Neuronal stem cell (in vitro differentiated cells): ENCODE results near the gene CTNNB1. TPM values are rescaled to one million over a fixed set of nuclear protein-coding genes. Genes with fewer than 3 reads are reported as not detected.

ENCODE experiments used
- DNase-seq: peaks from one replicate; pipeline ENCODE4 v3.0.0-alpha.2; 2013; ENCODE audit warnings: low spot score
- H2AFZ ChIP-seq: one replicate; pipeline ENCODE4 v1.6.1; 2013; ENCODE audit warnings: mild to moderate bottlenecking, low read length, inconsistent platforms
- H2AK5ac ChIP-seq: 2 replicates; pipeline ENCODE4 v1.6.1; 2013; ENCODE audit warnings: low read depth, mild to moderate bottlenecking, inconsistent platforms, low read length, moderate library complexity, mixed read lengths
- H2BK120ac ChIP-seq: 2 replicates; pipeline ENCODE4 v1.6.1; 2013; ENCODE audit warnings: low read depth, mild to moderate bottlenecking, inconsistent platforms, low read length, moderate library complexity, mixed read lengths
- H2BK12ac ChIP-seq: one replicate; pipeline ENCODE4 v1.6.1; 2013; ENCODE audit warnings: low read length, inconsistent platforms
- H2BK15ac ChIP-seq: 2 replicates; pipeline ENCODE4 v1.6.1; 2013; ENCODE audit warnings: mild to moderate bottlenecking, low read length, inconsistent platforms, mixed read lengths
- H2BK5ac ChIP-seq: one replicate; pipeline ENCODE4 v1.6.1; 2013; ENCODE audit warnings: inconsistent platforms, mild to moderate bottlenecking, low read length, moderate library complexity
- H3K14ac ChIP-seq: one replicate; pipeline ENCODE4 v1.6.1; 2013; ENCODE audit warnings: low read length, inconsistent platforms
- H3K18ac ChIP-seq: 2 replicates; pipeline ENCODE4 v1.6.1; 2013; ENCODE audit warnings: low read length, inconsistent platforms
- H3K23ac ChIP-seq: 2 replicates; pipeline ENCODE4 v1.6.1; 2013; ENCODE audit warnings: low read depth, mild to moderate bottlenecking, mixed read lengths, low read length, inconsistent platforms; ENCODE audit not compliant: poor library complexity
- H3K27ac ChIP-seq: replicated peaks from 3 replicates; pipeline ENCODE4 v1.5.1; 2013; ENCODE audit warnings: low read length, inconsistent platforms
- H3K27me3 ChIP-seq, 3 experiments: 2 replicates each; pipeline ENCODE4 v1.6.1; 2013; ENCODE audit warnings: low read length in 3 of 3, mild to moderate bottlenecking in 2 of 3, inconsistent platforms in 1 of 3, low read depth in 1 of 3, mixed read lengths in 1 of 3, moderate library complexity in 1 of 3; ENCODE audit not compliant: control insufficient read depth in 3 of 3, insufficient read depth in 3 of 3
- H3K36me3 ChIP-seq, 2 donors: replicated peaks in 1 of 2; 2 replicates each; pipeline ENCODE4 v1.6.1; 2013; ENCODE audit warnings: low read length in 2 of 2; ENCODE audit not compliant: control insufficient read depth in 2 of 2, insufficient read depth in 2 of 2
- H3K4ac ChIP-seq: 2 replicates; pipeline ENCODE4 v1.6.1; 2013; ENCODE audit warnings: inconsistent platforms, mild to moderate bottlenecking, low read length, moderate library complexity
- H3K4me1 ChIP-seq, 2 donors: 1 replicate in 1 of 2; 2 replicates in 1 of 2; pipeline ENCODE4 v1.6.1; 2013; ENCODE audit warnings: low read length in 2 of 2, low read depth in 1 of 2; ENCODE audit not compliant: control insufficient read depth in 2 of 2, insufficient read depth in 1 of 2
- H3K4me2 ChIP-seq: one replicate; pipeline ENCODE4 v1.6.1; 2013; ENCODE audit warnings: mild to moderate bottlenecking, low read length, inconsistent platforms; ENCODE audit not compliant: insufficient read depth, poor library complexity, severe bottlenecking
- H3K4me3 ChIP-seq, 2 donors: 2 replicates each; pipeline ENCODE4 v1.5.1; 2013; ENCODE audit warnings: low read length in 2 of 2, mild to moderate bottlenecking in 2 of 2, inconsistent platforms in 1 of 2, moderate library complexity in 1 of 2
- H3K79me1 ChIP-seq: one replicate; pipeline ENCODE4 v1.6.1; 2013; ENCODE audit warnings: low read depth, mild to moderate bottlenecking, inconsistent platforms, low read length, moderate library complexity
- H3K9ac ChIP-seq: one replicate; pipeline ENCODE4 v1.6.1; 2013; ENCODE audit warnings: mild to moderate bottlenecking, low read depth, low read length, inconsistent platforms; ENCODE audit not compliant: poor library complexity
- H3K9me3 ChIP-seq, 2 donors: replicated peaks in 1 of 2; 2 replicates each; pipeline versions ENCODE3 to v1.6.1; 2013; ENCODE audit warnings: low read length in 2 of 2, mild to moderate bottlenecking in 2 of 2, inconsistent platforms in 1 of 2, low read depth in 1 of 2, mixed read lengths in 1 of 2, moderate library complexity in 1 of 2; ENCODE audit not compliant: control insufficient read depth in 2 of 2, insufficient read depth in 1 of 2
- H4K8ac ChIP-seq: one replicate; pipeline ENCODE4 v1.6.1; 2013; ENCODE audit warnings: low read depth, mild to moderate bottlenecking, inconsistent platforms, low read length, moderate library complexity
- H4K91ac ChIP-seq: one replicate; pipeline ENCODE4 v1.6.1; 2013; ENCODE audit warnings: low read length, low read depth, mild to moderate bottlenecking, inconsistent platforms; ENCODE audit not compliant: poor library complexity
- WGBS, 2 donors: extraction: QIAGEN DNeasy Blood & Tissue Kit; methylation state at CpG; one replicate each; pipeline ENCODE4 v1.1.7; 2013; ENCODE audit warnings: missing lambda C conversion rate in 2 of 2, mixed read lengths in 1 of 2; ENCODE audit not compliant: insufficient read length in 2 of 2, insufficient replicate concordance in 1 of 2; ENCODE audit errors: extremely low coverage in 2 of 2; 5-methylcytosine and 5-hydroxymethylcytosine counted together
- small RNA-seq: library from polyadenylated mRNA; stranded (forward); fragments of <200 nt; extraction: miRNeasy Mini kit (QIAGEN cat#:217004); gene quantifications from one replicate; pipeline ENCODE3, GENCODE V24; 2013; ENCODE audit not compliant: insufficient read depth

The CTNNB1 gene

DNA sequence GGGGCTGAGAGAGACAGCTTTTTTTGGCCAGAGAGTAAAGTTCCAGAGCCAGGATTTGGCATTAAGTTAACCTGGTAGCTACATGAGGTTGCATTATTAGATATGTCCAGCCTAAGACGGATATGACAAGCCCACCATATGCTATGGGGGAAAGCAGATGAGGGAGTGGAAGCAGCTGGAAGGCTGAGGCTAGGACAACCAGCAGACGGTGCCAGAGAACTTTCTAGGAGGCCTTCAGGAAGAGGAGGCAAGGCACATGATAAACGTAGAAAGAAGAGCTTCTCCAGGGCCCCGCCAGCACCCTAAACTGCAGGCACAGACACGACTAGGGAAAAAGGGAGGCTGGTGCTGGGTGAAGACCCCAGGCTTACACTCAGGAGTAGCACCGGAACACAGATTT lies 87.0 kb downstream of the CTNNB1 start:
- Histone ChIP-seq H2BK120ac (no peak overlapping the region), H4K91ac (no peak overlapping the region), H3K4me3 (no peak overlapping the region), H2AK5ac (no peak overlapping the region), H2BK15ac (no peak overlapping the region), H3K27ac (no peak overlapping the region), H3K27me3 (no peaks in the 10 kb centered on the region), H3K23ac (no peak overlapping the region), H3K4me2 (no peak overlapping the region), H2BK5ac (no peak overlapping the region), H3K4ac (no peak overlapping the region), H2BK12ac (no peak overlapping the region), H4K8ac (no peak overlapping the region), H3K79me1 (no peaks in the 10 kb centered on the region), H3K14ac (no peak overlapping the region), H3K9ac (no peak overlapping the region), H3K4me1 (no peaks in the 10 kb centered on the region), H3K18ac (no peak overlapping the region), H3K9me3 (no peaks in the 10 kb centered on the region), H2AFZ (no peak overlapping the region), H3K36me3 (no peaks in the 10 kb centered on the region)
- no peak for DNase-seq
- WGBS, 2 donors, result no CpG with 5 or more reads among the region's 6 CpGs

DNA sequence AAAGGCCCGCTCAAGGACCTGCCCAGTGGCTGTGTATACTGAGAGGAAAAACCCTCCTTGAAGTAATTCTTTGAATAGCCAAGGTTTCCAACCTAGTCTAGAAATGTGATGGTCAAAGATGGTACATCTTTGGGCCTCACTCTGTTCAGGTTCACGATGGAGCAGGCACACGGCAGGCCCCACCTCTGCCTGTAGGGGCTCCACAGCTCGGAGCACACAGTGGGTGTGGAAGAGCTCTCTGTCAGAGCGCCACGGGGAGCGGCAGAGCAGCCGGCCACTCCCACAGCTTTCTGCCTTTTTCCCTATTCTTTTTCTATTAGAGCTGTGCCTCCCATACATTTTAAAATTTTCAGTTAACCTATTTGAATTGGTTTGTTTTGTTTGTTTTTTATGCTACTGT lies 89.5 kb downstream of the CTNNB1 start:
- H2BK5ac ChIP-seq, result no peak overlapping the region
- H3K9me3 ChIP-seq, result no peaks in the 10 kb centered on the region
- H4K91ac ChIP-seq, result no peak overlapping the region
- H3K79me1 ChIP-seq, result no peaks in the 10 kb centered on the region
- H3K9ac ChIP-seq, result no peak overlapping the region
- no peak overlapping the region for H4K8ac ChIP-seq
- H2BK120ac ChIP-seq, result no peak overlapping the region
- no peaks in the 10 kb centered on the region for H3K36me3 ChIP-seq
- no peak overlapping the region for H2BK15ac ChIP-seq
- no peaks in the 10 kb centered on the region for H3K4me1 ChIP-seq
- DNase-seq, result no peak
- no peak overlapping the region for H3K23ac ChIP-seq
- no peak overlapping the region for H2AK5ac ChIP-seq
- no peak overlapping the region for H3K4ac ChIP-seq
- no peak overlapping the region for H2AFZ ChIP-seq
- H2BK12ac ChIP-seq, result no peak overlapping the region
- H3K4me3 ChIP-seq, result no peak overlapping the region
- no peaks in the 10 kb centered on the region for H3K27me3 ChIP-seq
- H3K27ac ChIP-seq, result no peak overlapping the region
- H3K14ac ChIP-seq, result no peak overlapping the region
- no CpG with 5 or more reads among the region's 8 CpGs for WGBS, 2 donors
- no peak overlapping the region for H3K4me2 ChIP-seq
- H3K18ac ChIP-seq, result no peak overlapping the region

Small RNAs within 50 kb of the gene (small RNA-seq; reads per million reads assigned to genes)
- gene MRPS31P1, result not detected
